ENCODE measurements around the gene SIGLEC1. TPM values are rescaled to one million over a fixed set of nuclear protein-coding genes. Genes with fewer than 3 reads are reported as not detected.

Gene SIGLEC1
- total RNA-seq, 2 experiments from 2014 or later, result not detected

GRCh38 chr20:3705970-3706739 is 6.2 kb downstream of the SIGLEC1 start:
- no peak for TF ChIP-seq CTCF (IDR thresholded peaks at IDR 0.05)
- ATAC-seq (no peak), DNase-seq (no peak)
- no peaks in the 10 kb centered on the region for H3K36me3 Mint-ChIP-seq (ENCODE audit: low read depth)
- no peak overlapping the region for H3K4me3 Mint-ChIP-seq
- intact Hi-C loops (cut with micrococcal nuclease), result no loop called here
- no peaks in the 10 kb centered on the region for H3K9me3 Mint-ChIP-seq
- ChIA-PET POLR2A (interaction anchor here (0.7 kb wide), 1 partner anchor 29 kb away, joined by 4 read pairs; no protein-coding TSS in a partner anchor), CTCF (interaction anchor here (1.2 to 5.7 kb wide), 2 partner anchors 28 to 141 kb away, joined by 3 to 79 read pairs; no protein-coding TSS in a partner anchor)
- peaks cover 2% of the 10 kb centered on the region for H3K27me3 Mint-ChIP-seq
- no peak overlapping the region for H3K27ac Mint-ChIP-seq
- H3K4me1 Mint-ChIP-seq (ENCODE audit: low read depth), result no peaks in the 10 kb centered on the region

GRCh38 chr20:3705491-3705969 is 6.9 kb downstream of the SIGLEC1 start:
- ChIA-PET POLR2A (no interaction called here), CTCF (no interaction called here)
- no peak for DNase-seq
- ATAC-seq, result no peak
- no peaks in the 10 kb centered on the region for H3K36me3 Mint-ChIP-seq (ENCODE audit: low read depth)
- H3K9me3 Mint-ChIP-seq, result no peaks in the 10 kb centered on the region
- intact Hi-C loops (cut with micrococcal nuclease), result no loop called here
- no peak overlapping the region for H3K27ac Mint-ChIP-seq
- H3K4me1 Mint-ChIP-seq (ENCODE audit: low read depth), result no peaks in the 10 kb centered on the region
- H3K27me3 Mint-ChIP-seq, result peaks cover 2% of the 10 kb centered on the region
- no peak overlapping the region for H3K4me3 Mint-ChIP-seq
- TF ChIP-seq CTCF (IDR thresholded peaks at IDR 0.05), result no peak

- no peak for DNase-seq
- Mint-ChIP-seq H3K27ac (no peak overlapping the region), H3K27me3 (peaks cover 2% of the 10 kb centered on the region), H3K4me1 (ENCODE audit: low read depth) (no peaks in the 10 kb centered on the region), H3K36me3 (ENCODE audit: low read depth) (no peaks in the 10 kb centered on the region), H3K4me3 (no peak overlapping the region), H3K9me3 (no peaks in the 10 kb centered on the region)
- TF ChIP-seq CTCF (IDR thresholded peaks at IDR 0.05), result no peak
- POLR2A ChIA-PET, result interaction anchor here (1.1 to 1.2 kb wide), 2 partner anchors 12 to 17 kb away, joined by 3 to 4 read pairs; no protein-coding TSS in a partner anchor
- intact Hi-C loops (cut with micrococcal nuclease), result no loop called here
- CTCF ChIA-PET, result interaction anchor here (0.7 to 1.8 kb wide), 2 partner anchors 8 to 9 kb away, joined by 3 to 4 read pairs; no protein-coding TSS in a partner anchor
- no peak for ATAC-seq
These were observed 8.3 kb downstream of the SIGLEC1 start for GRCh38 chr20:3704087-3704486.

- ChIA-PET CTCF (interaction anchor here (1.6 to 1.8 kb wide), 2 partner anchors 8 to 10 kb away, joined by 4 to 8 read pairs; no protein-coding TSS in a partner anchor), POLR2A (no interaction called here)
- H3K27ac Mint-ChIP-seq, result no peak overlapping the region
- no peaks in the 10 kb centered on the region for H3K4me1 Mint-ChIP-seq (ENCODE audit: low read depth)
- H3K27me3 Mint-ChIP-seq, result peaks cover 2% of the 10 kb centered on the region
- H3K36me3 Mint-ChIP-seq (ENCODE audit: low read depth), result no peaks in the 10 kb centered on the region
- TF ChIP-seq CTCF (IDR thresholded peaks at IDR 0.05), result no peak
- ATAC-seq (no peak), DNase-seq (no peak)
- intact Hi-C loops (cut with micrococcal nuclease), result no loop called here
- no peaks in the 10 kb centered on the region for H3K9me3 Mint-ChIP-seq
- H3K4me3 Mint-ChIP-seq, result no peak overlapping the region
These were observed 9.6 kb downstream of the SIGLEC1 start for GRCh38 chr20:3702611-3703391.
